ENCODE data around the gene CAB39.
A peak's percentile ranks its signal among the peaks of the same experiment; 100 is the strongest.
"Not testable (repeated sequence)": the region's sequence is repeated elsewhere in the genome, so short reads cannot be mapped to it uniquely, and the experiment has no call there.

CAB39 gene

DNA sequence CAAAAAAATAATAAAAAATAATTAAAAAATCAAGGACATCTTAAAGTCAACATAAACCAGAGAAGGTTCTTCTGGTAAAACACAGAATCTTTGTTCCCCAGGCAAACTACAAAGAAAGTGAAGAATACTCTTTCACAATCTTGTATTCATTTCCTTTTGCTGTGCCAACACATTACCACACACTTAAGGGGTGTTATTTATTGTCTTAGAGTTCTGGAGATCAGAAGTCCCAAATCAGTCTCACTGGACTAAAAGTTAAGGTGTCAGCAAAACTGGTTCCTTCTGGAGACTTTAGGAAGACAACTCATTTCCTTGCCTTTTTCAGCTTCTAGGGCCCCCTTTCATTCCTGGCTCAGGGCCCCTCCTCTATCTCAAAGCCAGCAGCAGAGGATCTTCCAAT is 12.2 kb upstream of the CAB39 start:
- DNase-seq (ENCODE audit: low spot score): no peak
- H3K4me3 ChIP-seq: no peak overlapping the region
- peak overlapping the region in 1 of 2 donors; percentile 36 for H3K27ac ChIP-seq
- TF ChIP-seq, protein P1, sequence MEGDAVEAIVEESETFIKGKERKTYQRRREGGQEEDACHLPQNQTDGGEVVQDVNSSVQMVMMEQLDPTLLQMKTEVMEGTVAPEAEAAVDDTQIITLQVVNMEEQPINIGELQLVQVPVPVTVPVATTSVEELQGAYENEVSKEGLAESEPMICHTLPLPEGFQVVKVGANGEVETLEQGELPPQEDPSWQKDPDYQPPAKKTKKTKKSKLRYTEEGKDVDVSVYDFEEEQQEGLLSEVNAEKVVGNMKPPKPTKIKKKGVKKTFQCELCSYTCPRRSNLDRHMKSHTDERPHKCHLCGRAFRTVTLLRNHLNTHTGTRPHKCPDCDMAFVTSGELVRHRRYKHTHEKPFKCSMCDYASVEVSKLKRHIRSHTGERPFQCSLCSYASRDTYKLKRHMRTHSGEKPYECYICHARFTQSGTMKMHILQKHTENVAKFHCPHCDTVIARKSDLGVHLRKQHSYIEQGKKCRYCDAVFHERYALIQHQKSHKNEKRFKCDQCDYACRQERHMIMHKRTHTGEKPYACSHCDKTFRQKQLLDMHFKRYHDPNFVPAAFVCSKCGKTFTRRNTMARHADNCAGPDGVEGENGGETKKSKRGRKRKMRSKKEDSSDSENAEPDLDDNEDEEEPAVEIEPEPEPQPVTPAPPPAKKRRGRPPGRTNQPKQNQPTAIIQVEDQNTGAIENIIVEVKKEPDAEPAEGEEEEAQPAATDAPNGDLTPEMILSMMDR (IDR thresholded peaks at IDR 0.05): no peak

DNA sequence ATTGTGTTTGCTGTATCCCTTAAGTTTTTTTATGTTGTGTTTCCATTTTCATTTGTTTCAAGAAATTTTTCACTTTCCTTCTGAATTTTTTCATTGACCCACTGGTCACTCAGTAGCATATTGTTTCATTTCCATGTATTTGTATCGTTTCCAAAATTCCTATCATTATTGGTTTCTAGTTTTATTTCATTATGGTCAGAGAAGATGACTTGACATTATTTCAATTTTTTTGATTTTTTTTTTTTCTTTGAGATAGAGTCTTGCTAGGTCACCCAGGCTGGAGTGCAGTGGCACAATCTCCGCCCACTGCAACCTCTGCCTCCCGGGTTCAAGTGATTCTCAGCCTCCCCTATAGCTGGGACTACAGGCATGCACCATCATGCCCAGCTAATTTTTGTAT is 11.3 kb upstream of the CAB39 start:
- Histone ChIP-seq H3K27ac (no peak overlapping the region), H3K4me3 (no peak overlapping the region)
- TF ChIP-seq, protein P1 (IDR thresholded peaks at IDR 0.05): no peak
- no peak for DNase-seq (ENCODE audit: low spot score)

DNA sequence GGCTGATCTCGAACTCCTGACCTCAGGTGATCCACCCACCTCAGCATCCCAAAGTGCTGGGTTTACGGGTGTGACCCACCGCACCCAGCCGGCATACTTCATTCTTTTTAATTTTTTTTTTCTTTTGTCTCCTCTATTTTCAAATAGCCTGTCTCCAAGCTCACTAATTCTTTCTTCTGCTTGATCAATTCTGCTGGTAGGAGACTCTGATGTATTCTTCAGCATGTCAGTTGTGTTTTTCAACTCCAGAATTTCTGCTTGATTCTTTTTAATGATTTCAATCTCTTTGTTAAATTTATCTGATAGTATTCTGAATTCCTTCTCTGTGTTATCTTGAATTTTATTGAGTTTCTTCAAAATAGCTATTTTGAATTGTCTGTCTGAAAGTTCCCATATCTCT is 10.2 kb upstream of the CAB39 start:
- not testable (repeated sequence) for H3K27ac ChIP-seq; DNase-seq (ENCODE audit: low spot score); H3K4me3 ChIP-seq

DNA sequence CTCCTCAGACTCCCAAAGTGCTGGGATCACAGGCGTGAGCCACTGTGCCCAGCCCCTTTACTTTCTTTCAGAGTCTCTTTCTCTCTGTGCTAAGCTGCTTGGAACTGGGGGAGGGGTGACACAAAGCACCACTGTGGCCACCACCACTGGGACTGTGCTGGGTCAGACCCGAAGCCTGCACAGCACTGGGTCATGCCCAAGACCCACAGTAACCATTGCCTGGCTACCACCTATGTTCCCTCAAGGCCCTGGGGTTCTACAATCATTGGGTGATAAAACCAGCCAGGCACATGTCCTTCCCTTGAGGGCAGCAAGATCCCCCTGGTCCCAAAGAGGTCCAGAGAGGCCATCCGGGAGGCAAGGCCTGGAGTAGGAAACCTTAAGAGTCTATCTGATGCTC is 9.1 kb upstream of the CAB39 start:
- TF ChIP-seq, protein P1 (IDR thresholded peaks at IDR 0.05): no peak
- Histone ChIP-seq H3K27ac (no peak overlapping the region), H3K4me3 (no peak overlapping the region)
- DNase-seq (ENCODE audit: low spot score): no peak

DNA sequence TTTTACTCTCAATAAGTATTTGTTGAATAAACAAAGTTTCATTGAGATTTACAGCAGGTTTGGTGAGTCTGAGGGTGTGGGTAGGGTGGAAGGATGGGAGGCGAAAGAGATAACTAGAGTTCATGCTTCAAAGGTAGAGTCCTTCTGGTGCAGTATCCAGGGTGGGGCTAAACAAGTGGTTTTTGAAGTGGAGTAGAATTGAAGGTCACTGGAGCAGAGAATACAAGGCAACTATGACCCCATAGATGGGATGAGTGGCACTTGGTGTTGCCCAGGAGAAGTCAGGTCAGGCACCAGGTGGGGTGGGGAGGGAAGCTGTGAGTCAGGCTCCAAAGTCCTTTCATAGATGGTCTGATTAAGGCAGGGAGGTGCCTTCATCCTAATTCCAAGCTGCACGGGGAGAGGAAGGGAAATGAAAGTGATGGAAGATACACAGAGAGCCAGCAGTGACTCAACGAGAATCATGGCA is 6.6 kb upstream of the CAB39 start:
- Histone ChIP-seq H3K27ac (no peak overlapping the region), H3K4me3 (no peak overlapping the region)
- DNase-seq (ENCODE audit: low spot score): no peak
- TF ChIP-seq, protein P1 (IDR thresholded peaks at IDR 0.05): no peak

DNA sequence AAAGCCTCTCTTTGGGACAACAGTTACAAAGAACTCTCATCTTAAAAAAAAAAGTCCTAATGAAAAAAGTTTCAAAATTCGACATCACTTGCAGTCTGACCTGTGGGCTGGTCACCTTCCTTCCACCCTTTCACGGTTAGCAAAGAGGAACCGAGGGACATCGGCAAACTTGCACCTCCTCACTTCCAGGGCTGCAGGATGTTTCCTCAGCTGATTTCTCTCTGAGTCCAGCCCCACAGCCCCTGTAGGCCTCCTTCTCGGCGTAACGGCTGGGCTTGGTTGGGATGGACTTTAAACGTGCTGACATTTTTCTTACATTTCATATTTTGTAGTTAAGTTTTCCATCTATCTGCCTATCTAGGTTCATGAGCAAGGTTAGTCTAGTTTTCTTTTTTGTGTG is 5.7 kb upstream of the CAB39 start:
- DNase-seq (ENCODE audit: low spot score): no peak
- H3K27ac ChIP-seq: no peak overlapping the region
- no peak overlapping the region for H3K4me3 ChIP-seq
- TF ChIP-seq, protein P1 (IDR thresholded peaks at IDR 0.05): no peak

DNA sequence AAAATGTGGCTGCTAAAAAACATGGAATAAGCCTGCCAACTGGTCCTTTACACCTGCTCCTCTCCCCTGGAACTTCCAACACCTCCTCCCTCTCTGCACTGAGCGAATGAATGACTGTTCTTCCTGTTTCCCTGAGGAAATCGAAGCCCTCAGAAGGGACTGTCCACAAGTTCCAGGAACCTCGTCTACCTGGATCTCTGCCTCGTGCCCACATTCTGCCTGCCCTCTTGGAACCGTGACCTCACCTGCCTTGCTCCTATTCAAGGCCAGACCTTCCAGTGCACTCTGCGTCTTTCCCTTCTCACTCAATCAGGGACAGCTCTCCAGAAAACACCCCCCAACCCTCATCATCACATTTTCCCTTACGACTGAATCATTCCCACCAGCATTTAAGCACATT is 4.4 kb upstream of the CAB39 start:
- TF ChIP-seq, protein P1 (IDR thresholded peaks at IDR 0.05): no peak
- H3K4me3 ChIP-seq: no peak overlapping the region
- DNase-seq (ENCODE audit: low spot score): no peak
- no peak overlapping the region for H3K27ac ChIP-seq

DNA sequence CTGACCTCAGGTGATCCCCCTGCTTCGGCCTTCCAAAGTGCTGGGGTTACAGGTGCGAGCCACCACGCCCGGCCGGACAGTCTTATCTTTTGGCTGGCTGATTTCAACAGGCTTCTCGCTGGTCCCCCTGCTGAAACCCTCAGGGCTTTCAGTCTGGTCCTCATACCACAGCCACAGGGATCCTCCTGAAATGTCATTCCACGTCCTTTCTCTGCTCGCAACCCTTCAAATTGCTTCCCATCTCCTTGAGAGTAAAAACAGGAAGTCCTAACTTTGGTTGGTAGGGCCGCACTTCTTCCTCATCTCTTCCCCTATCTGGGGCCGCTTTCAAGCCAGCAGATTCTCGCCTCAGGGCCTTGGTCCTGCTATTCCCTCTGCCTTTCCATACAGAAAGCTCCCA is 1.4 kb upstream of the CAB39 start:
- TF ChIP-seq, protein P1 (IDR thresholded peaks at IDR 0.05): no peak
- H3K4me3 ChIP-seq: no peak overlapping the region
- peak overlapping the region in 1 of 2 donors; percentile 51 for H3K27ac ChIP-seq
- DNase-seq (ENCODE audit: low spot score): no peak
